Choroid plexus epithelial cell (primary cell): Measurements from ENCODE around the gene MRPL37.
"Not testable (repeated sequence)": the region's sequence is repeated elsewhere in the genome, so short reads cannot be mapped to it uniquely, and the experiment has no call there.

Experiments used
- DNase-seq: peaks from one replicate; pipeline ENCODE4 v3.0.0-alpha.2; 2010; ENCODE audit warnings: low read depth
- H3K4me3 ChIP-seq: 2 replicates; pipeline ENCODE4 v1.5.1; 2011; ENCODE audit warnings: low read depth, mild to moderate bottlenecking, control low read depth, low read length, moderate library complexity
- CTCF ChIP-seq: conservative IDR thresholded peaks from 2 replicates; pipeline ENCODE4 v1.5.1; 2011; ENCODE audit warnings: low read depth, mild to moderate bottlenecking, control low read depth, inconsistent platforms, low read length, moderate library complexity

The MRPL37 gene

GRCh38 chr1:54165146-54165545 lies 34.8 kb upstream of the MRPL37 start:
- TF ChIP-seq CTCF, result no peak
- DNase-seq, result no peak

GRCh38 chr1:54166357-54166756 lies 33.6 kb upstream of the MRPL37 start:
- DNase-seq, H3K4me3 ChIP-seq: not testable (repeated sequence)

More at GRCh38 chr1:54165146-54165545, 34.8 kb upstream of the MRPL37 start:
- H3K4me3 ChIP-seq, result no peak overlapping the region

- no peak overlapping the region for H3K4me3 ChIP-seq
- TF ChIP-seq CTCF, result no peak
- peak; percentile 37 for DNase-seq
Observed at GRCh38 chr1:54167422-54168139, 32.4 kb upstream of the MRPL37 start.

GRCh38 chr1:54168206-54168965 lies 31.6 kb upstream of the MRPL37 start:
- H3K4me3 ChIP-seq, result no peak overlapping the region
- TF ChIP-seq CTCF, result no peak
- DNase-seq, result no peak

- no peak for TF ChIP-seq CTCF
- no peak for DNase-seq
- no peak overlapping the region for H3K4me3 ChIP-seq
Observed at GRCh38 chr1:54169068-54169467, 30.9 kb upstream of the MRPL37 start.

GRCh38 chr1:54171016-54171415 lies 29.0 kb upstream of the MRPL37 start:
- H3K4me3 ChIP-seq, result no peak overlapping the region
- DNase-seq, result no peak
- TF ChIP-seq CTCF, result no peak

GRCh38 chr1:54171606-54172005 lies 28.4 kb upstream of the MRPL37 start:
- DNase-seq, result no peak
- TF ChIP-seq CTCF, result no peak
- H3K4me3 ChIP-seq, result no peak overlapping the region
